ENCODE data around the gene RAB15. TPM values are rescaled to one million over a fixed set of nuclear protein-coding genes. Genes with fewer than 3 reads are reported as not detected.

RAB15 gene
- total and polyA plus RNA-seq, 3 donors from 2014 or later = 1.9 to 4.0 (median 3.2) TPM

DNA sequence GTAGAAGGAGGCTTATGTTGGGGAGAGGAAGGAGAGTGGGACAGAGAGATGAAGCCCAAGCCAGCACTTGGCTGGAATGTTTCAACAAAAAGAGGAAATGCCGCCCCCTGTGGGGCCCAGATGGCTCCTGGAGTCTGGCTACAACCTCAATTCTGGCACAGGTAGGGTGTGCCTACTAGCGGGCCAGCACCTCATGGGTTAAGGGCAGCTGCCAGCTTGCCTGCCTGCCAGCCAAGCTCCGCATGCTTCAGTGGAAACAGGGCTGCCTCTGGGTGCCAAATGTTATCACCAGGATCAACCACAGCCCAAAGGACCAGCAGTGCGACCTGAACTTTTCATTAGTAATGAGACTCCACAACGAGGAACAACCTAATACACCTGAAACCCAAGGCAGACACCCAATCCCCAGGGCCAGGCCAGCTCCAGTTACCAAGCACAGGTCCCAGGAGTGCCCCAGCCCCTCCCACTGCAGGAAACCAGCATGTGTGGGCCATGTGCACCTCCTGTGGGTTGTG, 11.3 kb downstream of the RAB15 start:
- WGBS, 2 donors = 80 to 85% methylated on average over 4 to 5 of the region's 5 CpGs
- no peak for DNase-seq
- intact Hi-C loops (cut with DNase I; ENCODE audit: low total_unique reads) = no loop called here
- Histone ChIP-seq H3K27ac (no peak overlapping the region), H3K9me3 (no peaks in the 10 kb centered on the region), H3K27me3 (no peaks in the 10 kb centered on the region), H3K4me1 (no peaks in the 10 kb centered on the region), H3K4me3 (no peak overlapping the region), H3K36me3 (ENCODE audit: low read depth, missing control alignments) (no peaks in the 10 kb centered on the region)
- no peak for TF ChIP-seq POLR2A (IDR thresholded peaks at IDR 0.05)
- TF ChIP-seq, protein P1, sequence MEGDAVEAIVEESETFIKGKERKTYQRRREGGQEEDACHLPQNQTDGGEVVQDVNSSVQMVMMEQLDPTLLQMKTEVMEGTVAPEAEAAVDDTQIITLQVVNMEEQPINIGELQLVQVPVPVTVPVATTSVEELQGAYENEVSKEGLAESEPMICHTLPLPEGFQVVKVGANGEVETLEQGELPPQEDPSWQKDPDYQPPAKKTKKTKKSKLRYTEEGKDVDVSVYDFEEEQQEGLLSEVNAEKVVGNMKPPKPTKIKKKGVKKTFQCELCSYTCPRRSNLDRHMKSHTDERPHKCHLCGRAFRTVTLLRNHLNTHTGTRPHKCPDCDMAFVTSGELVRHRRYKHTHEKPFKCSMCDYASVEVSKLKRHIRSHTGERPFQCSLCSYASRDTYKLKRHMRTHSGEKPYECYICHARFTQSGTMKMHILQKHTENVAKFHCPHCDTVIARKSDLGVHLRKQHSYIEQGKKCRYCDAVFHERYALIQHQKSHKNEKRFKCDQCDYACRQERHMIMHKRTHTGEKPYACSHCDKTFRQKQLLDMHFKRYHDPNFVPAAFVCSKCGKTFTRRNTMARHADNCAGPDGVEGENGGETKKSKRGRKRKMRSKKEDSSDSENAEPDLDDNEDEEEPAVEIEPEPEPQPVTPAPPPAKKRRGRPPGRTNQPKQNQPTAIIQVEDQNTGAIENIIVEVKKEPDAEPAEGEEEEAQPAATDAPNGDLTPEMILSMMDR (IDR thresholded peaks at IDR 0.05) = no peak

DNA sequence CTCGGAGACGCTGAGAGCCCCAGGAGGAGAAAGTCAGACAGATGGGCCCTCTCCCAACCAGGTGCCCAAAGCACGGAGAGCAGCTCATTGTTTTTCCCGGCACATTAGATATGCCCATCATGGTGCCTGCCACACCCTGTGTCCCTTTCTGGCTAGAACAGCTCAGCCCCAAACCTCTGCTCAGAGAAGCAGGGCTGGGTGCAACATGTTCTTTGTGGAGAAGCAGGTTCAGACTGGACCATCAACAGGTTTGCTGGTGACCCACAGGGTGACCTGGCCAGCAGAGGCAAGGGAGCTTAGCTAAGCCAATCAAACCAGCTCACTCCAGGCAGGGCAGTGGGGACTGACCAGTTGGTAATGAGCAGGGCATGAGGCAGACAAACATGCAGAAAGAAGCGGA, 13.4 kb downstream of the RAB15 start:
- 92 to 98% methylated on average over 5 of the region's 5 CpGs for WGBS, 2 donors
- intact Hi-C loops (cut with DNase I; ENCODE audit: low total_unique reads) = no loop called here
- Histone ChIP-seq H3K27me3 (no peaks in the 10 kb centered on the region), H3K4me1 (no peaks in the 10 kb centered on the region), H3K9me3 (no peaks in the 10 kb centered on the region), H3K36me3 (ENCODE audit: low read depth, missing control alignments) (no peaks in the 10 kb centered on the region), H3K27ac (no peak overlapping the region), H3K4me3 (no peak overlapping the region)
- no peak for DNase-seq
- TF ChIP-seq, protein P1 (IDR thresholded peaks at IDR 0.05) = no peak
- no peak for TF ChIP-seq POLR2A (IDR thresholded peaks at IDR 0.05)

DNA sequence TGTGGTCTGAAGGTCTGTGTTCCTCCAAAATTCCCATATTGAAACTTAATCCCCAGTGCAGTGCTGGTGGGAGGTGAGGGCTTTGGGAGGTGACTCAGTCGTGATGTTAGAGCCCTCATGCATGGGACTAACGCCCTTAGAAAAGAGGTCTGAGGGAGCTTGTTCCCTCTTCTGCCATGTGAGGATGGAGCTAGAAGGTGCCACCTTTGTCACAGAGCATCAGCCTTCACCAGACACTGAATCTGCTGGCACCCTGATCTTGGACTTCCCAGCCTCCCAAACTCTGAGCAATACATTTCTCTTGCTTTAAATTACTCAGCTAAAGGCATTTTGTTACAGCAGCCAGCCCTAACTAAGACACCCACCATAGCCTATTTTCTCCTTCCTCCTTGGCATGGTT, 13.9 kb downstream of the RAB15 start:
- TF ChIP-seq POLR2A (IDR thresholded peaks at IDR 0.05) = no peak
- TF ChIP-seq, protein P1 (IDR thresholded peaks at IDR 0.05) = no peak
- no peak overlapping the region for H3K27ac ChIP-seq
- intact Hi-C loops (cut with DNase I; ENCODE audit: low total_unique reads) = no loop called here
- WGBS, 2 donors = 87 to 100% methylated on average over 2 of the region's 2 CpGs
- no peaks in the 10 kb centered on the region for H3K27me3 ChIP-seq
- no peaks in the 10 kb centered on the region for H3K36me3 ChIP-seq (ENCODE audit: low read depth, missing control alignments)
- H3K9me3 ChIP-seq = no peaks in the 10 kb centered on the region
- no peaks in the 10 kb centered on the region for H3K4me1 ChIP-seq
- no peak for DNase-seq
- H3K4me3 ChIP-seq = no peak overlapping the region

DNA sequence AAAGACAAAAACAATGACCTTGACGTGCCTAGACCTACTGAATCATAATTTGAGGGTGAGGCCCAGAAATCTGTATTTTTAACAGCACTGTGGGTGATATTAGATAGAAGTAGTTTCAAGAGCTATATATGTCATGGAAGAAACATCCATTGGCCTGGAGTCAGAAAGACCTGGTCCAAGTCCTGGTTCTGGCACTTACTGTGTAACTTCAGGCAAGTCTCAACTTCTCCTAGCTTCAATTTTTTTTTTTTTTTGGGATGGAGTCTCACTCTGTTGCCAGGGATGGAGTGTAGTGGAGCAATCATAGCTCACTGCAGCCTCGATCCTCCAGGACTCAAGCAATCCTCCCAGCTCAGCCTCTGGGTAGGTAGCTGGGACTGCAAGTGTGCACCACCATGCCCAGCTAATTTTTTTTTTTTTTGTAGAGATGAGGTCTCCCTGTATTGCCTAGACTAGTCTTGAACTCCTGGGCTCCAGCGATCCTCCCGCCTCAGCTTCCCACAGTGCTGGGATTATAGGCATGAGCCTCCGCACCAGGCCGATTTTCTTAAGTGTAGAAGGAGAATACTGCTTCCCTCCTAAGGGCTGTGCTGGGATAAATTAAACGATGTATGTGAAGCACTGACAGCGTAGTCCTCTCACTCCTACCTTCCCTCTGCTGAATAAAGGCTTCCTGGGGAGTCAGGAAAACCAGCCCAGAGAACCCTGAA, 15.3 kb downstream of the RAB15 start:
- Histone ChIP-seq H3K27ac (no peak overlapping the region), H3K4me1 (no peaks in the 10 kb centered on the region), H3K9me3 (no peaks in the 10 kb centered on the region), H3K4me3 (no peak overlapping the region), H3K36me3 (ENCODE audit: low read depth, missing control alignments) (no peaks in the 10 kb centered on the region), H3K27me3 (no peaks in the 10 kb centered on the region)
- DNase-seq = no peak
- no peak for TF ChIP-seq POLR2A (IDR thresholded peaks at IDR 0.05)
- TF ChIP-seq, protein P1 (IDR thresholded peaks at IDR 0.05) = no peak
- intact Hi-C loops (cut with DNase I; ENCODE audit: low total_unique reads) = no loop called here
- WGBS, 2 donors = 91 to 92% methylated on average over 8 of the region's 8 CpGs

DNA sequence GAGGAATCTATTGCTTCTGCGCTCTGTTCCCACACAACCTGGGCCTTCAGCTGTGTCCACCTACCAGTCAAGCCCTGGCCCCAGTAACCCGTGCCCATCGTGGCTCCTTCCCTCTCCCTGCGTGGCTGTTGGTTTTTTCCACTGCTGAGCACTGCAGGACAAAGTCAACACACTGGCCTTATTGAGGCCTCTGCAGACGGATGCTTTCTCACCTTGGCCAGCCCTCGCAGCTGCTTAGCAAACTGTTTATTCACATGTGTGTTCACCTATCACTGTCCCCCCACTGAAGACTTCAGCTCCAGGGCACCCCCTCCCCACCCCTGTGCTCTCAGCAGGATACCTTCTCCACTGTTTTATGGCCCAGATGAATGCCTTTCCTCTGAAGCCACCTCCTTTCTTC, 16.8 kb downstream of the RAB15 start:
- TF ChIP-seq, protein P1 (IDR thresholded peaks at IDR 0.05) = no peak
- TF ChIP-seq POLR2A (IDR thresholded peaks at IDR 0.05) = no peak
- no peak overlapping the region for H3K4me3 ChIP-seq
- H3K27ac ChIP-seq = no peak overlapping the region
- no peaks in the 10 kb centered on the region for H3K9me3 ChIP-seq
- H3K27me3 ChIP-seq = no peaks in the 10 kb centered on the region
- H3K4me1 ChIP-seq = no peaks in the 10 kb centered on the region
- H3K36me3 ChIP-seq (ENCODE audit: low read depth, missing control alignments) = no peaks in the 10 kb centered on the region
- intact Hi-C loops (cut with DNase I; ENCODE audit: low total_unique reads) = no loop called here
- 86% methylated on average over 6 of the region's 6 CpGs for WGBS, 2 donors
- no peak for DNase-seq
